Stimulated activated naive CD8-positive, alpha-beta T cell treated with anti-CD3 and anti-CD28 coated beads, Interleukin-15, Interleukin-2, amounts not matched to agents 100 U/mL and 50 U/mL, for 24 hours (primary cell): ENCODE measurements around the gene ANKRD40.

Experiments used
- ATAC-seq: fragments of 150-1000 bp; cut with Tn5 transposase; one replicate; pipeline ENCODE4 v1.10.0; 2021
- DNase-seq: peaks from one replicate; pipeline ENCODE4 v3.0.0; 2021

ANKRD40 gene

GRCh38 chr17:50668838-50669581 is 38.7 kb downstream of the ANKRD40 start:
- DNase-seq, result no peak
- ATAC-seq, result no peak

GRCh38 chr17:50668025-50668837 is 39.5 kb downstream of the ANKRD40 start:
- no peak for ATAC-seq
- no peak for DNase-seq

- ATAC-seq, result no peak
- no peak for DNase-seq
These were observed 40.3 kb downstream of the ANKRD40 start for GRCh38 chr17:50667259-50668024.

GRCh38 chr17:50666316-50666715 is 41.4 kb downstream of the ANKRD40 start:
- DNase-seq (no peak), ATAC-seq (no peak)

- ATAC-seq, result no peak
- DNase-seq, result no peak
These were observed 41.9 kb downstream of the ANKRD40 start for GRCh38 chr17:50665838-50666237.

- ATAC-seq (no peak), DNase-seq (no peak)
These were observed 42.8 kb downstream of the ANKRD40 start for GRCh38 chr17:50664788-50665458.

GRCh38 chr17:50663812-50664374 is 43.8 kb downstream of the ANKRD40 start:
- DNase-seq (no peak), ATAC-seq (no peak)

GRCh38 chr17:50662632-50663225 is 45.0 kb downstream of the ANKRD40 start:
- no peak for DNase-seq

GRCh38 chr17:50661795-50662391 is 45.8 kb downstream of the ANKRD40 start:
- ATAC-seq, result peak; percentile 31
- peak; percentile 13 for DNase-seq

More at GRCh38 chr17:50662632-50663225, 45.0 kb downstream of the ANKRD40 start:
- ATAC-seq, result no peak

- DNase-seq, result no peak
These were observed 46.4 kb downstream of the ANKRD40 start for GRCh38 chr17:50661348-50661747.

GRCh38 chr17:50660887-50661345 is 46.8 kb downstream of the ANKRD40 start:
- DNase-seq, result no peak
- ATAC-seq, result no peak

More at GRCh38 chr17:50661348-50661747, 46.4 kb downstream of the ANKRD40 start:
- no peak for ATAC-seq

GRCh38 chr17:50660042-50660886 is 47.5 kb downstream of the ANKRD40 start:
- DNase-seq (no peak), ATAC-seq (no peak)

GRCh38 chr17:50659179-50659578 is 48.5 kb downstream of the ANKRD40 start:
- DNase-seq, result no peak
- ATAC-seq, result no peak

GRCh38 chr17:50658616-50659015 is 49.1 kb downstream of the ANKRD40 start:
- ATAC-seq, result no peak
- no peak for DNase-seq

- ATAC-seq, result no peak
These were observed 50.1 kb downstream of the ANKRD40 start for GRCh38 chr17:50657627-50658026.

GRCh38 chr17:50657054-50657453 is 50.7 kb downstream of the ANKRD40 start:
- no peak for DNase-seq
- ATAC-seq, result no peak

More at GRCh38 chr17:50657627-50658026, 50.1 kb downstream of the ANKRD40 start:
- DNase-seq, result no peak

GRCh38 chr17:50656509-50656908 is 51.2 kb downstream of the ANKRD40 start:
- ATAC-seq, result no peak

GRCh38 chr17:50653738-50654137 is 54.0 kb downstream of the ANKRD40 start:
- DNase-seq (no peak), ATAC-seq (no peak)

More at GRCh38 chr17:50656509-50656908, 51.2 kb downstream of the ANKRD40 start:
- DNase-seq, result no peak

GRCh38 chr17:50651661-50652060 is 56.1 kb downstream of the ANKRD40 start:
- no peak for ATAC-seq

More at GRCh38 chr17:50651661-50652060, 56.1 kb downstream of the ANKRD40 start:
- no peak for DNase-seq
